GM18861 (cell line): ENCODE measurements around the gene SIRT6.
"Not testable (repeated sequence)": the region's sequence is repeated elsewhere in the genome, so short reads cannot be mapped to it uniquely, and the experiment has no call there.

Experiments
- ATAC-seq: cut with Tn5 transposase; IDR thresholded peaks from one replicate; pipeline ENCODE4 v1.9.1; 2021; ENCODE audit not compliant: unreplicated experiment

The SIRT6 gene

GRCh38 chr19:4175669-4175931 lies 6.8 kb downstream of the SIRT6 start:
- no peak for ATAC-seq

- no peak for ATAC-seq
Measured at GRCh38 chr19:4174895-4175668, 7.3 kb downstream of the SIRT6 start.

GRCh38 chr19:4174213-4174894 lies 8.0 kb downstream of the SIRT6 start:
- no peak for ATAC-seq

GRCh38 chr19:4173479-4174212 lies 8.7 kb downstream of the SIRT6 start:
- ATAC-seq, result no peak

GRCh38 chr19:4172861-4173473 lies 9.4 kb downstream of the SIRT6 start:
- ATAC-seq, result no peak

- ATAC-seq, result no peak
Measured at GRCh38 chr19:4171676-4172075, 10.7 kb downstream of the SIRT6 start.

- no peak for ATAC-seq
Measured at GRCh38 chr19:4164262-4164661, 18.1 kb downstream of the SIRT6 start.

- ATAC-seq, result no peak
Measured at GRCh38 chr19:4161415-4162077, 20.8 kb downstream of the SIRT6 start.

GRCh38 chr19:4157971-4158370 lies 24.4 kb downstream of the SIRT6 start:
- ATAC-seq, result not testable (repeated sequence)

GRCh38 chr19:4157164-4157563 lies 25.2 kb downstream of the SIRT6 start:
- ATAC-seq, result no peak

GRCh38 chr19:4154571-4155312 lies 27.6 kb downstream of the SIRT6 start:
- ATAC-seq, result no peak

GRCh38 chr19:4152241-4152998 lies 29.9 kb downstream of the SIRT6 start:
- ATAC-seq, result no peak

- no peak for ATAC-seq
Measured at GRCh38 chr19:4151623-4152022, 30.7 kb downstream of the SIRT6 start.

- no peak for ATAC-seq
Measured at GRCh38 chr19:4149518-4150288, 32.7 kb downstream of the SIRT6 start.

GRCh38 chr19:4144666-4145249 lies 37.6 kb downstream of the SIRT6 start:
- ATAC-seq, result no peak

GRCh38 chr19:4142916-4143315 lies 39.4 kb downstream of the SIRT6 start:
- not testable (repeated sequence) for ATAC-seq

- ATAC-seq, result no peak
Measured at GRCh38 chr19:4140237-4140711, 42.1 kb downstream of the SIRT6 start.

- ATAC-seq, result no peak
Measured at GRCh38 chr19:4139614-4140236, 42.6 kb downstream of the SIRT6 start.
